GM18505 (cell line): ENCODE data around the gene SMIM36.
"Not testable (repeated sequence)": the region's sequence is repeated elsewhere in the genome, so short reads cannot be mapped to it uniquely, and the experiment has no call there.

Experiments used
- ATAC-seq: cut with Tn5 transposase; IDR thresholded peaks from one replicate; pipeline ENCODE4 v1.9.1; 2021; ENCODE audit not compliant: unreplicated experiment
- POLR2A ChIP-seq: IDR thresholded peaks from 4 replicates; pipeline ENCODE4 v1.6.1; 2011; ENCODE audit warnings: borderline replicate concordance; ENCODE audit not compliant: insufficient read depth, insufficient read length; ENCODE audit errors: extremely low read depth

SMIM36 gene

GRCh38 chr17:55417411-55418268, 93.6 kb downstream of the SMIM36 start:
- ATAC-seq = no peak
- TF ChIP-seq POLR2A = no peak

DNA sequence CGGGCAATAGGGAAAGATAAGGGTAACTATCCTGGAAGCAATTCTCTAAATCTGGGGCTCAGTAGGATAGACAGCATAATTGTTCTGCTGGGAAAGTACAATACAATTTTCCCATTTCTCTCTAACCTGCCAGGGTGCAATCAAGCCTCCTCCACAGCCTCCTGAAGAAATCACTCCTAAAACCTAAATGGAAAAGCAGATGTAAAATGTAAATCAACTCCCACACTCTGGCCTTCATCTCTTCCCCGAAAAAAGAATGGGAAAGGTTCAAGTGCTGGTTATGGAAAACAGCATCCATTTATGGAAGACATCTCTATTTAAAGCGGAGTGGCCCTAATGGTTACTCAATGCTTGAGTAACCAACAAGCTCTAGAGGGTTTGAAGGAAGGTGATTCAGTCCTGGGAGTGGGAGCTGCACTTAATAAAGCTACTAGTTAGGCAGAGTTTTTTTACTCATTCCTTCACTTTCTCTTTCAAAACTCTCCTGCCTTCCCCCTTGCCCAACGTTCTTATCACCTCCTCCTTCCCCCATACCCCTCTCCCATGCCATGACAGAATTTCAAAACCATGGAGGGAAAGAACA, 94.7 kb downstream of the SMIM36 start:
- no peak for ATAC-seq
- TF ChIP-seq POLR2A = no peak

DNA sequence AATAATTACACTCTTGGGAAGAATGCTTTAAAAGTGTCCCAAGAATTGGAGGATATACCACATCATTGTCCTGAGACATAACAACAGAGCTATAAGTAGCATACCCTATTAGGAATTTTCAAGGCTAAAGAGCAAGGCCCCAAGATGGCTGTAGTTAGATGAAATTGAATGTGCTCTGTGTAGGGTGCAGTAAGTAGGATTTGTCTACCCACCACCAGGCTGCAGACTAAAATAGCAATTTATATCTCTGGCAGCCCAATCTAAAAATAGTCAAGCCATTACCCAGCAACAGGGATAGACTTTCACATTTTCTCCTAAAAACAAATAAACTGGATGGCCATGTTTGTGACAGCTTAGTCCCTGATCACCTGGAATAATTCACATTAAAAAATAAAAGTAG, 95.3 kb downstream of the SMIM36 start:
- ATAC-seq = no peak
- no peak for TF ChIP-seq POLR2A

GRCh38 chr17:55414983-55415382, 96.3 kb downstream of the SMIM36 start:
- TF ChIP-seq POLR2A = no peak

DNA sequence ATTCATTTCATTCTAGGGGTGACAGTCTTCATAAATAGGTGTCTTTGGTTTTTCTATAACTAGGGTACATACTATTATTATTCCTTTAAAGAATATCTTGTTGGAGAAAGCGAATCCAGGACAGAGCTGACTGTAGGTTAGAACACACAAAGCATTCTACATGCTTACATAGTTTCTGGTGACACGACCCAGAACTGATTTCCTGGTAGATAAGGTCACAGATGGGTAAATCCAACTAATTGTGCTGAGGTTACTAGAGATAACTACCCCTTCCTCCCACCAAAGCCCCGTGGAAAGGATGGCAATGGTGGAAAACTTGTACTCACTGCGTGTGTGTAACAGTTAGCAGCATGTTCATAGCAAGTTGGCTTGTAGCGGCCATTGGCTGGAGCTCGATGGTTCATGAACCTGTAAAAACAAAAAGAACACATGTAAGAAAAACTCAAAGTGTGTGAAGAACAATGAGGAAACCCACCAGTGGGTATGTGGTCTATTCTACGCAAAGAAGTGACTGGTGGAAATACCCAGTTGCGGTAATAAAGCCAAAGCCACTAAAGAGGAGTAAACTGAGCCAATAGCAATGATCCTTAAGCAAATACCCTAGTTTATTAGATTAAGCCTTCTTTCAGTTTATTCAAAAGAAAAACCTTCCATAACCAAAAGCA, 97.3 kb downstream of the SMIM36 start:
- ATAC-seq = no peak
- no peak for TF ChIP-seq POLR2A

More at GRCh38 chr17:55414983-55415382, 96.3 kb downstream of the SMIM36 start:
- ATAC-seq = no peak

DNA sequence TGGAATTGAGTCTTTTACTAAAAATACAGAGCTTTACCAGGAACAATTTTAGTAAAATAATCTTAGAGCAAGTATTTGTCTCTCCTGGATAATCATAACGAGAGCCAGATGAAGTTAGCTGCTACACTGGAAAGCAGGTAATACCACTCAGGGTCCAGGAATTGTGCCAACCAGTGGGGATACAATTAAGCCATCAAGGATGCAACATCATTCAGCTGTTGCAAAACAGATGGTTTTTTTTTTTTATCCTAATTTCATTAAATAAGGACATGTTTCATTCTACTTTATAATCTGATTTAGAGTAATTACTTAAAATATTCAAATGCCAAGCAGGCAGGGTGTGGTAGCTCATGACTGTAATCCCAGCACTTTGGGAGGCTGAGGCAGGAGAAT, 99.8 kb downstream of the SMIM36 start:
- no peak for TF ChIP-seq POLR2A
- no peak for ATAC-seq

DNA sequence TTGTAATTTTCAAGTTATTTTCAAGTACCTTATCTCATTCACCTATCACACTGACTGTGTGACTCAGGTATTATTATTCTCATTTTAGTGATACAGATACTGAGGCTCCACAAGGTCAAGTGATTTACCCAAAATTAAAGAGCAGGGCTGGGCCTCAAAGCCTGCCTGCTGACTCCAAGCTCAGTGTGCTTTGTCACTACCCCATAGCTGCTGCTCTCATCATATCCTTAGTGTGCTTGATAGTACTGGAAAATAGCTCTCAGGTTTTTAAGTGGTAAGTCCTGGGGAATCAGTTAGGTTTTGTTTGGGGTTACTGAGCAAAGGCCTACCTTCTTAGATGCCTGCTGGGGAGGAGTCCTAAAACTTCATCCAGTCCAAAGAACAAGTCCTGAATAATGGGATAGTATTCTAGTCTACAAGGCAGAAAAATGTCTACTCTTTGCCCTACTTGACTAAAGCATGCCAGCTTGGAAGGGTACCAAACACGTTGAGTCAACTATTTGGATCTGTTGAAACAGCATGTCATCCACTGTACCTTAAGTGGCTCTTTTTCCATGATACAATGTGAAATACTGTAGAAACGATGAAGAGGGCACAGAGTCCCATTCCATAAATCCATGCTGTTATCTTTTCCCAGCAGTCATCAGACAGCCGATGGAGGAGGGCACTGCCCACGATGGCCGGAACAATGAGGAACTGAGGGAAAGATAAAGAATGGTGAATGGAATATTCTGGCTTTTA, 100.4 kb downstream of the SMIM36 start:
- ATAC-seq = no peak

GRCh38 chr17:55409030-55409800, 102.0 kb downstream of the SMIM36 start:
- ATAC-seq = no peak
- no peak for TF ChIP-seq POLR2A

More for the DNA sequence above, 100.4 kb downstream of the SMIM36 start:
- no peak for TF ChIP-seq POLR2A

DNA sequence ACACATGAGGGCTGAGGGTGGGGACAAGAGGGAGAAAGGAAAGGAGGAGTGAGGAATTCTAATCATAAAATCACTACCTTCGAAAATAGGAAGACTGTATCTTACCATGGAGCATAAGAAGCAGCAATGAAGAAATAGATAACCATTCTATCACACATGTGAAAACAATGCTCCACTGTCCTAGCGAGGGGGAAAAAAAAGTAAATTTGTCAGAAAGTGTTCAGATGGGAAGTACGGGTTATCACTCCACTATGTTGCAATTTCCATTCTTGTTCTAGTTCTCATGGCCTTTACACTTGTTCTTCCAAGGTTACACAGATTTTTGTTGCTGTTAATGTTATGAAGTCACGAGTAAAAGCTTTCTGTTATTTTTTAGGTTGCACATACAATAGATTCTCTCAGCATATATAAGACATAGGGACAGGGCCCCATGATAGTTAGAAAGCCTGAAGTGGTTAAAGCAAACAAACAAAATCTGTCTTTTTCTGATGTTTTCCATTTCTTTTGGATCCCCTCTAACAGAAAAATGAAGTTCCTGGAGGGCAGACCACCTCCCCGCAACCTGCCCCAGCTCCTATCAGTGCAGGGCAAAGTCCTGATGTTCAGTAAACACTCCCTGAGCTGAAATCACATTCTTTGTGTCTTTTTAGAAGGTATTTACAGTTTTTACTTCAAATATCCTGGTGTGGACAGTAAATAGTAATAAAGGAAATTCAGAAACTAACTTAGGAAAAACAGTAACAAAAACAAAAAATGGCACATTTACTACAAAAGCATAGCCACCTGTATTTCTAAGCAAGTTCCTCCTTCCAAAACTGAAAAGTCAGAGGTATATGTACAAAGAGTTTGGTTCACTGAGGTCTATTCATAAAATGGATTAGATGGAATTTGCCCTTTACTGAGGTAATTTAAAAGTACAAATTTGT, 103.3 kb downstream of the SMIM36 start:
- TF ChIP-seq POLR2A = no peak
- ATAC-seq = no peak

GRCh38 chr17:55405600-55405999, 105.7 kb downstream of the SMIM36 start:
- no peak for ATAC-seq
- no peak for TF ChIP-seq POLR2A

DNA sequence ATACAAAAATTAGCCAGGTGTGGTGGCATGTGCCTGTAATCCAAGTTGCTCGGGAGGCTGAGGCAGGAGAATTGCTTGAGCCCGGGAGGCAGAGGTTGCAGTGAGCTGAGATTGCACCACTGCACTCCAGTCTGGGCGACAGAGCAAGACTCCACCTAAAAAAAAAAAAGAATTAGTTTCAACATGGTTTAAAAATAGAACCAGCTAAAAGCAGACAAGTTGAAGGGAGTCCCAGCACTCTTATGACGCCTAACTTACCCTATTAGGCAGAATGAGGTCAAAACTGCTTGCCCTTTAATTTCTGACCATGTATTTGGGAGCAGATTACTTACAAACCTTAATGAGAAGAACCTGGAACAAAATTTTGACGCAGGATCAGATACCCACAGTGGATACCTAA, 107.1 kb downstream of the SMIM36 start:
- ATAC-seq = not testable (repeated sequence)

- ATAC-seq = no peak
- no peak for TF ChIP-seq POLR2A
Observed at GRCh38 chr17:55402374-55402773, 108.9 kb downstream of the SMIM36 start.
